B cell (primary cell): ENCODE measurements around the gene BCS1L. TPM values are rescaled to one million over a fixed set of nuclear protein-coding genes. Genes with fewer than 3 reads are reported as not detected.

Experiments used
- ATAC-seq: fragments of 200-7000 bp; cut with Tn5 transposase; one replicate; pipeline ENCODE4 v1.10.0; 2021; ENCODE audit warnings: low read depth, mild to moderate bottlenecking, moderate number of reproducible peaks, moderate library complexity
- CTCF ChIA-PET: fragments of 350-600 bp; sonication (Branson Sonifier 250); formaldehyde crosslinking; loops from one replicate; lab custom pipeline; 2021; ENCODE audit warnings: antibody characterized with exemption, inconsistent platforms; lab: Charles Lee
- POLR2A ChIA-PET: fragments of 350-600 bp; sonication (Branson Sonifier 250); formaldehyde crosslinking; loops from one replicate; lab custom pipeline; 2021; ENCODE audit warnings: antibody characterized with exemption; lab: Charles Lee
- DNase-seq: peaks from one replicate; pipeline ENCODE4 v3.0.0; 2013
- H2AFZ ChIP-seq: 2 replicates; pipeline ENCODE4 v1.6.1; 2012; ENCODE audit warnings: mild to moderate bottlenecking, low read depth, low read length; ENCODE audit not compliant: insufficient read depth, poor library complexity, severe bottlenecking
- H3K27ac ChIP-seq, 2 donors: 1 replicate in 1 of 2; 2 replicates in 1 of 2; pipeline ENCODE4 v1.5.1; 2012 to 2013; ENCODE audit warnings: low read length in 2 of 2, mild to moderate bottlenecking in 2 of 2, moderate library complexity in 1 of 2
- H3K27me3 ChIP-seq, 4 experiments: fragments of 200-600 bp in 1 of 4; sonication (generic) in 1 of 4; replicated peaks in 1 of 4; 1 replicate in 2 of 4; 2 replicates in 2 of 4; pipeline versions ENCODE4 v1.6.1 to v1.7.0; 2013 to 2016; ENCODE audit warnings: low read length in 3 of 4, mild to moderate bottlenecking in 2 of 4, mixed read lengths in 1 of 4, moderate library complexity in 1 of 4; ENCODE audit not compliant: insufficient read depth in 4 of 4, control insufficient read depth in 3 of 4; ENCODE audit errors: control extremely low read depth in 1 of 4
- H3K36me3 ChIP-seq, 2 experiments: replicated peaks in 1 of 2; 1 replicate in 1 of 2; 2 replicates in 1 of 2; pipeline versions ENCODE4 v1.6.1 to v1.7.1; 2013; ENCODE audit warnings: low read length in 1 of 2; ENCODE audit not compliant: insufficient read depth in 2 of 2, control insufficient read depth in 1 of 2; ENCODE audit errors: control extremely low read depth in 1 of 2, extremely low read depth in 1 of 2
- H3K4me1 ChIP-seq, 2 donors: fragments of 200-600 bp in 1 of 2; sonication (generic) in 1 of 2; 1 replicate in 1 of 2; 2 replicates in 1 of 2; pipeline versions ENCODE4 v1.5.1 to v1.6.1; 2013 to 2017; ENCODE audit warnings: low read length in 2 of 2; ENCODE audit not compliant: control insufficient read depth in 2 of 2, insufficient read depth in 2 of 2
- H3K4me2 ChIP-seq: replicated peaks from 2 replicates; pipeline ENCODE3; 2012; ENCODE audit warnings: mild to moderate bottlenecking, low read depth, low read length; ENCODE audit not compliant: poor library complexity, severe bottlenecking
- H3K4me3 ChIP-seq, 5 experiments: fragments of 200-600 bp in 1 of 5; sonication (generic) in 1 of 5; 1 replicate in 3 of 5; 2 replicates in 2 of 5; pipeline versions ENCODE4 v1.5.1 to v1.7.0; 2011 to 2016; ENCODE audit warnings: low read length in 4 of 5, mild to moderate bottlenecking in 4 of 5, low read depth in 2 of 5, control low read depth in 1 of 5, moderate library complexity in 1 of 5; ENCODE audit not compliant: insufficient read depth in 1 of 5; ENCODE audit errors: control extremely low read depth in 1 of 5, extremely low read depth in 1 of 5
- H3K79me2 ChIP-seq: fragments of 200-600 bp; sonication (generic); one replicate; pipeline ENCODE4 v1.6.0; 2016; ENCODE audit warnings: low read length; ENCODE audit not compliant: control insufficient read depth, insufficient read depth
- H3K9ac ChIP-seq: fragments of 200-600 bp; sonication (generic); 2 replicates; pipeline ENCODE4 v1.6.1; 2017; ENCODE audit warnings: mild to moderate bottlenecking, low read length, moderate library complexity
- H3K9me3 ChIP-seq, 3 donors: one replicate each; pipeline versions ENCODE4 v1.6.1 to v1.7.1; 2013; ENCODE audit warnings: low read length in 2 of 3; ENCODE audit not compliant: control insufficient read depth in 2 of 3, insufficient read depth in 1 of 3; ENCODE audit errors: control extremely low read depth in 1 of 3
- H4K20me1 ChIP-seq: 2 replicates; pipeline ENCODE4 v1.6.0; 2012; ENCODE audit warnings: mild to moderate bottlenecking, low read length; ENCODE audit not compliant: insufficient read depth, control insufficient read depth, poor library complexity, severe bottlenecking
- H3K27ac Mint-ChIP-seq: one replicate; pipeline ENCODE4 v1.8.0; 2021; ENCODE audit warnings: mixed read lengths
- H3K27me3 Mint-ChIP-seq: one replicate; pipeline ENCODE4 v1.8.0; 2021; ENCODE audit warnings: mixed read lengths
- H3K4me1 Mint-ChIP-seq: one replicate; pipeline ENCODE4 v1.8.0; 2021; ENCODE audit warnings: mixed read lengths
- H3K4me3 Mint-ChIP-seq: one replicate; pipeline ENCODE4 v1.8.0; 2021; ENCODE audit warnings: mixed read lengths
- H3K9me3 Mint-ChIP-seq: one replicate; pipeline ENCODE4 v1.8.0; 2022; ENCODE audit warnings: mixed read lengths; ENCODE audit not compliant: insufficient read depth
- EZH2 ChIP-seq: IDR thresholded peaks from 2 replicates; pipeline ENCODE4 v1.6.1; 2012; ENCODE audit warnings: borderline replicate concordance, low read depth, mild to moderate bottlenecking, moderate library complexity, low read length; ENCODE audit not compliant: insufficient read depth, poor library complexity, severe bottlenecking
- WGBS: methylation state at CpG from one replicate; pipeline ENCODE4 v1.1.5; 2013; ENCODE audit warnings: missing lambda C conversion rate; ENCODE audit not compliant: insufficient coverage; 5-methylcytosine and 5-hydroxymethylcytosine counted together
- intact Hi-C: fragments of 100-400 bp; cut with micrococcal nuclease; formaldehyde crosslinking; loops from one replicate; pipeline ENCODE4 v1.10.0; 2022
- polyA minus RNA-seq: library from RNA; depleted of rRNA, polyadenylated mRNA; stranded (reverse); fragments of >200 nt; gene quantifications from 2 replicates; pipeline ENCODE4 v1.2.3, GENCODE V29; 2012
- polyA plus RNA-seq: library from polyadenylated mRNA; depleted of rRNA; stranded (reverse); fragments of >200 nt; gene quantifications from 2 replicates; pipeline ENCODE4 v1.2.3, GENCODE V29; 2012
- total RNA-seq, 2 donors: library from RNA; stranded (reverse); fragments of 120-200 nt in 1 of 2; gene quantifications; 1 replicate in 1 of 2; 2 replicates in 1 of 2; pipeline versions ENCODE4 v1.2.3 to v1.2.4, GENCODE V29; 2013 to 2022
- TF ChIP-seq, protein P1 (sequence below): fragments of 200-600 bp; IDR thresholded peaks from one replicate; pipeline ENCODE4 v1.8.0; 2022; ENCODE audit warnings: antibody characterized with exemption, mild to moderate bottlenecking

Gene BCS1L, protein sequence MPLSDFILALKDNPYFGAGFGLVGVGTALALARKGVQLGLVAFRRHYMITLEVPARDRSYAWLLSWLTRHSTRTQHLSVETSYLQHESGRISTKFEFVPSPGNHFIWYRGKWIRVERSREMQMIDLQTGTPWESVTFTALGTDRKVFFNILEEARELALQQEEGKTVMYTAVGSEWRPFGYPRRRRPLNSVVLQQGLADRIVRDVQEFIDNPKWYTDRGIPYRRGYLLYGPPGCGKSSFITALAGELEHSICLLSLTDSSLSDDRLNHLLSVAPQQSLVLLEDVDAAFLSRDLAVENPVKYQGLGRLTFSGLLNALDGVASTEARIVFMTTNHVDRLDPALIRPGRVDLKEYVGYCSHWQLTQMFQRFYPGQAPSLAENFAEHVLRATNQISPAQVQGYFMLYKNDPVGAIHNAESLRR
- total RNA-seq, result 56.1 and 60.1 TPM in 2 replicates
- total RNA-seq (2013), result 36.0 TPM
- polyA plus RNA-seq, result 84.4 and 104 TPM in 2 replicates
- 13.7 and 20.5 TPM in 2 replicates for polyA minus RNA-seq

DNA sequence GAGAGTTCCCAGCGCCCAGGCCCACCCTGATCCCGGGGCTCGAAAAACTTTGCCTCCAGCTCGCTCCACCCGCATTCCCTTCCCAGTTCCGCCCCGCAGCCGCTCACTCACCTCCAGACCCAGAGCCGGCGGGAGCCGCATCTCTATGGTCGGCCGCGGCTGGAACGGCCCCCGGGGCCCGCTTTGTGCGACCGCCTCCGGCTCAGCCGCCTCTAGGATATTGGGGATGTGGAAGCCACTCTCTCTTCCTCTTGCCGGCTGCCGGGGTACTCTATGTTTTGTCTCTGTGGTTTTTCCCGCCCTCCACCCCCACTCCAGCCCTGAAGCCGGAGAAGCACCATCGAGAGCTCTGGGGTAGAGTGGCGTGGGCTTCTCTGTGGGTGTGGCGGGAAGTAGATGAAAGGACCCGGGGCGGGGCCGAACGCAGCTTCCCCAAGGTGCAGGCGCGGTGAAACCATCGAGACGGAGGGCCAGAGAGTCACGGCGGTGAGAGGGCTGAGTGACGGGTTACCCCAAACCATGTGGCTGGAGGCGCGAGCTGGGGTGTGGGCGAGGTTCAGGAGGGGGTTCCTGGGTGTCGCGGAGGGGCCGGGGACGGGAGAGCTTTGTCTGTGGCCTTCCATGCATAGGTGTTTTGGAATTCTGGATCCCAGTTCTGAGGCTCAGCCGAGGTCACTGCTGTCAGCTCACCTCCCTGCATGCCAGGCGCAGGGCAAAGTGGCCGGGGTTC is at the start of gene BCS1L, which contains the start of gene ZNF142:
Gene BCS1L, plus strand, starts transcription at position 426 of the 730 bp plus-strand sequence. CDS start 1,305 bp downstream, outside the sequence.
Gene ZNF142, minus strand, starts transcription at position 366 of the 730 bp plus-strand sequence. CDS start 3,194 bp downstream, outside the sequence.
- Histone ChIP-seq H3K9me3 (no peaks in the 10 kb centered on the region), H3K36me3 (peaks cover 0 to 57% of the 10 kb centered on the region in 2 experiments), H3K4me1 (peaks cover 12 to 16% of the 10 kb centered on the region in 2 donors), H3K9ac (peak within 1 kb of the TSS; percentile 90), H3K27ac (peak within 1 kb of the TSS; percentile 46 to 77), H3K79me2 (peaks cover 50% of the 10 kb centered on the region), H2AFZ (peak within 1 kb of the TSS; percentile 98), H3K4me2 (peak within 1 kb of the TSS; percentile 84), H3K4me3 (peak within 1 kb of the TSS; percentile 65 to 93 (median 81)), H4K20me1 (peaks cover 7% of the 10 kb centered on the region), H3K27me3 (no peaks in the 10 kb centered on the region)
- ChIA-PET CTCF (interaction anchor here (0.5 to 6.3 kb wide), 20 partner anchors 10 to 732 kb away, joined by 3 to 39 read pairs (median 4); partner anchors contain the start of genes RNF25, STK36, TMBIM1 and TTLL4), POLR2A (interaction anchor here (0.6 to 2.7 kb wide), 7 partner anchors 12 to 279 kb away, joined by 3 to 19 read pairs (median 5); partner anchors contain the start of genes RNF25, STK36 and TTLL4)
- WGBS, result under 1% methylated on average over 46 of the region's 49 CpGs
- Mint-ChIP-seq H3K27ac (peak within 1 kb of the TSS; percentile 95), H3K9me3 (no peaks in the 10 kb centered on the region), H3K4me3 (peak within 1 kb of the TSS; percentile 99), H3K4me1 (peaks cover 28% of the 10 kb centered on the region), H3K27me3 (no peaks in the 10 kb centered on the region)
- DNase-seq, result peak; percentile 91
- intact Hi-C loops, result loop anchor here (1.0 to 5.0 kb wide), 6 partner anchors 13 to 729 kb away; partner anchors contain the start of genes AAMP, CNOT9, PNKD and RNF25
- peak; percentile 97 for ATAC-seq
- TF ChIP-seq, protein P1, sequence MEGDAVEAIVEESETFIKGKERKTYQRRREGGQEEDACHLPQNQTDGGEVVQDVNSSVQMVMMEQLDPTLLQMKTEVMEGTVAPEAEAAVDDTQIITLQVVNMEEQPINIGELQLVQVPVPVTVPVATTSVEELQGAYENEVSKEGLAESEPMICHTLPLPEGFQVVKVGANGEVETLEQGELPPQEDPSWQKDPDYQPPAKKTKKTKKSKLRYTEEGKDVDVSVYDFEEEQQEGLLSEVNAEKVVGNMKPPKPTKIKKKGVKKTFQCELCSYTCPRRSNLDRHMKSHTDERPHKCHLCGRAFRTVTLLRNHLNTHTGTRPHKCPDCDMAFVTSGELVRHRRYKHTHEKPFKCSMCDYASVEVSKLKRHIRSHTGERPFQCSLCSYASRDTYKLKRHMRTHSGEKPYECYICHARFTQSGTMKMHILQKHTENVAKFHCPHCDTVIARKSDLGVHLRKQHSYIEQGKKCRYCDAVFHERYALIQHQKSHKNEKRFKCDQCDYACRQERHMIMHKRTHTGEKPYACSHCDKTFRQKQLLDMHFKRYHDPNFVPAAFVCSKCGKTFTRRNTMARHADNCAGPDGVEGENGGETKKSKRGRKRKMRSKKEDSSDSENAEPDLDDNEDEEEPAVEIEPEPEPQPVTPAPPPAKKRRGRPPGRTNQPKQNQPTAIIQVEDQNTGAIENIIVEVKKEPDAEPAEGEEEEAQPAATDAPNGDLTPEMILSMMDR, result no peak
- no peak for TF ChIP-seq EZH2
